ENCODE measurements around the gene FRMPD1. TPM values are rescaled to one million over a fixed set of nuclear protein-coding genes. Genes with fewer than 3 reads are reported as not detected.

FRMPD1 gene
- total RNA-seq, 1 experiment from 2014 or later = not detected

DNA sequence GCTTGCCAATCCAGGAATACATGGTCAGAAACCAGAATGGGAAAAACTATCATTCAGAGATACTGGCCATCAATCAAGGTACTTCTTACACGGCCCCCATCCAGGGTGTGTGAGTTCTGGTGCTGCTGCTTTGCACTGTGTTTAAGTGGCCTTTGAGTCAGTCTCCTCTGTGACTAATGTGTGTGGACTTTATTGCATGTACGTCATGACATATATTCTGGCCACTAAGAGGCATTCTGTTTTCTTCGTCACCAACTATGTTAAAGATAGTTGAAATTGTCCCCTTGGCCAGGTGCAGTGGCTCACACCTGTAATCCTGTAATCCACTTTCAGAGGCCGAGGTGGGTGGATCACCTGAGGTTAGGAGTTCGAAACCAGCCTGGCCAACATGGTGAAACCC, 125.6 kb downstream of the FRMPD1 start:
- no peaks in the 10 kb centered on the region for H3K9me3 ChIP-seq (ENCODE audit: insufficient read depth, low read depth)
- H3K27me3 ChIP-seq (ENCODE audit: insufficient read depth, low read depth) = no peaks in the 10 kb centered on the region
- no peaks in the 10 kb centered on the region for H3K79me2 ChIP-seq (ENCODE audit: low read depth)
- TF ChIP-seq CTCF (conservative IDR thresholded peaks at IDR 0.05) = no peak
- no peak for TF ChIP-seq EZH2 (IDR thresholded peaks at IDR 0.05; ENCODE audit: low read depth)
- H3K4me2 ChIP-seq = no peak overlapping the region
- 0 out of 2 replicates have a peak, but pooled peaks cover 5% of the 10 kb centered on the region for H3F3A ChIP-seq (ENCODE audit: insufficient read depth, low read depth)
- BruUV-seq (replicated peaks) = no TSS peak
- CTCF ChIA-PET = no interaction called here
- no peak for DNase-seq
- H3K4me3 ChIP-seq = no peak overlapping the region
- POLR2A ChIA-PET (ENCODE audit: unreplicated experiment) = no interaction called here
- H4K20me1 ChIP-seq (ENCODE audit: insufficient read depth) = no peaks in the 10 kb centered on the region; the same call in 1 of the 2 replicates
- no peak overlapping the region for H3K27ac ChIP-seq
- H3K36me3 ChIP-seq (ENCODE audit: low read depth) = no peaks in the 10 kb centered on the region; the same call in 1 of the 2 replicates
- intact Hi-C loops (cut with micrococcal nuclease; ENCODE audit: unreplicated experiment) = no loop called here
- no peaks in the 10 kb centered on the region for H3K9me2 ChIP-seq (ENCODE audit: insufficient read depth)
- no peaks in the 10 kb centered on the region for H3K4me1 ChIP-seq (replicated peaks; ENCODE audit: insufficient read depth)
- H2AFZ ChIP-seq = no peak overlapping the region

DNA sequence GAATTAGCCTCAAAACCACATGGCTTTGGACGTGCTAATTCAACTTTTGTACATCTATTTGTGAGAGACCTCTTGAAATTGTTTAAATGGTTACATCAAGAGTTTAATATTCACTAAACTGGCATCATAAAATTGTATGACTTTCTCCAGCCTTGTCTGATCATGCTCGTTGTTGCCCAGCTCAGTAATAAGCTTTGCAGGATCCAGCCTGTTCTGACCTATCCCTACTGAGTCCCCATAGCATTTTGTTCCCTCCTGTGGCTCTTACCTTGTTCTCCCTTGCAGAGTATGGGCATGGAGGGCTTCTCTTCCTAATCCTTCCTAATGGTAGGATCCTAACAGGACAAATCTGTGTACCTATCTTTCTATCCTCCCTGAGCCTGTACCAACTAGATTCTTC, 127.8 kb downstream of the FRMPD1 start:
- no peaks in the 10 kb centered on the region; the same call in 1 of the 2 replicates for H4K20me1 ChIP-seq (ENCODE audit: insufficient read depth)
- BruUV-seq (replicated peaks) = no TSS peak
- no peaks in the 10 kb centered on the region; the same call in 1 of the 2 replicates for H3K36me3 ChIP-seq (ENCODE audit: low read depth)
- DNase-seq = no peak
- H2AFZ ChIP-seq = no peak overlapping the region
- ChIA-PET CTCF (no interaction called here), POLR2A (ENCODE audit: unreplicated experiment) (no interaction called here)
- no peak overlapping the region for H3K27ac ChIP-seq
- H3K9me3 ChIP-seq (ENCODE audit: insufficient read depth, low read depth) = no peaks in the 10 kb centered on the region
- intact Hi-C loops (cut with micrococcal nuclease; ENCODE audit: unreplicated experiment) = no loop called here
- no peak overlapping the region for H3K4me3 ChIP-seq
- H3K9me2 ChIP-seq (ENCODE audit: insufficient read depth) = no peaks in the 10 kb centered on the region
- TF ChIP-seq EZH2 (IDR thresholded peaks at IDR 0.05; ENCODE audit: low read depth) = no peak
- TF ChIP-seq CTCF (conservative IDR thresholded peaks at IDR 0.05) = no peak
- H3K4me1 ChIP-seq (replicated peaks; ENCODE audit: insufficient read depth) = peaks cover 3% of the 10 kb centered on the region; the same call in 1 of the 2 replicates
- no peaks in the 10 kb centered on the region for H3K27me3 ChIP-seq (ENCODE audit: insufficient read depth, low read depth)
- no peaks in the 10 kb centered on the region for H3F3A ChIP-seq (ENCODE audit: insufficient read depth, low read depth)
- peaks cover 16% of the 10 kb centered on the region for H3K79me2 ChIP-seq (ENCODE audit: low read depth)
- H3K4me2 ChIP-seq = no peak overlapping the region

- peak overlapping the region; percentile 85 for H3K4me2 ChIP-seq
- DNase-seq = no peak
- H3K36me3 ChIP-seq (ENCODE audit: low read depth) = no peaks in the 10 kb centered on the region; the same call in 1 of the 2 replicates
- no peaks in the 10 kb centered on the region for H3K9me2 ChIP-seq (ENCODE audit: insufficient read depth)
- no TSS peak for BruUV-seq (replicated peaks)
- no peaks in the 10 kb centered on the region for H3K9me3 ChIP-seq (ENCODE audit: insufficient read depth, low read depth)
- H3K27me3 ChIP-seq (ENCODE audit: insufficient read depth, low read depth) = no peaks in the 10 kb centered on the region
- H2AFZ ChIP-seq = peak overlapping the region; percentile 99
- CTCF ChIA-PET = no interaction called here
- intact Hi-C loops (cut with micrococcal nuclease; ENCODE audit: unreplicated experiment) = no loop called here
- H4K20me1 ChIP-seq (ENCODE audit: insufficient read depth) = no peaks in the 10 kb centered on the region; the same call in 1 of the 2 replicates
- POLR2A ChIA-PET (ENCODE audit: unreplicated experiment) = interaction anchor here (0.6 kb wide), 1 partner anchor 192 kb away, joined by 3 read pairs; the partner anchor contains the start of gene TOMM5
- H3K27ac ChIP-seq = peak overlapping the region; percentile 50; the same call in 1 of the 2 replicates
- no peaks in the 10 kb centered on the region for H3F3A ChIP-seq (ENCODE audit: insufficient read depth, low read depth)
- peaks cover 12% of the 10 kb centered on the region; the same call in 1 of the 2 replicates for H3K4me1 ChIP-seq (replicated peaks; ENCODE audit: insufficient read depth)
- TF ChIP-seq EZH2 (IDR thresholded peaks at IDR 0.05; ENCODE audit: low read depth) (no peak), CTCF (conservative IDR thresholded peaks at IDR 0.05) (no peak)
- peak overlapping the region; percentile 98 for H3K4me3 ChIP-seq
- peaks cover 37% of the 10 kb centered on the region for H3K79me2 ChIP-seq (ENCODE audit: low read depth)
Measured at GRCh38 chr9:37784291-37784615, 133.5 kb downstream of the FRMPD1 start.
